ENCODE results near the gene IRF7.

Gene IRF7

GRCh38 chr11:605286-606129, 10.2 kb downstream of the IRF7 start:
- DNase-seq (ENCODE audit: insufficient read length, low spot score) (no peak), FAIRE-seq (no peak)
- TF ChIP-seq POLR2A (IDR thresholded peaks at IDR 0.05; ENCODE audit: low read depth, low read length) (no peak), SPI1 (IDR thresholded peaks at IDR 0.05; ENCODE audit: low read depth, low read length) (no peak), POLR2AphosphoS5 (IDR thresholded peaks at IDR 0.05; ENCODE audit: low read depth, low read length) (no peak), POU2F2 (IDR thresholded peaks at IDR 0.05; ENCODE audit: low read depth, low read length) (no peak), PAX5 (IDR thresholded peaks at IDR 0.05; ENCODE audit: insufficient read depth, low read length, severe bottlenecking) (no peak), TAF1 (IDR thresholded peaks at IDR 0.05; ENCODE audit: low read depth, low read length) (no peak)

GRCh38 chr11:603154-603553, 12.6 kb downstream of the IRF7 start:
- no peak for TF ChIP-seq TAF1 (IDR thresholded peaks at IDR 0.05; ENCODE audit: low read depth, low read length)
- TF ChIP-seq POU2F2 (IDR thresholded peaks at IDR 0.05; ENCODE audit: low read depth, low read length), result no peak
- no peak for TF ChIP-seq PAX5 (IDR thresholded peaks at IDR 0.05; ENCODE audit: insufficient read depth, low read length, severe bottlenecking)
- no peak for TF ChIP-seq SPI1 (IDR thresholded peaks at IDR 0.05; ENCODE audit: low read depth, low read length)
- TF ChIP-seq POLR2AphosphoS5 (IDR thresholded peaks at IDR 0.05; ENCODE audit: low read depth, low read length), result no peak
- no peak for TF ChIP-seq POLR2A (IDR thresholded peaks at IDR 0.05; ENCODE audit: low read depth, low read length)
- DNase-seq (ENCODE audit: insufficient read length, low spot score) (no peak), FAIRE-seq (no peak)

- FAIRE-seq (no peak), DNase-seq (ENCODE audit: insufficient read length, low spot score) (no peak)
- TF ChIP-seq PAX5 (IDR thresholded peaks at IDR 0.05; ENCODE audit: insufficient read depth, low read length, severe bottlenecking), result no peak
- peak; percentile 20; the same call in 1 of the 2 replicates for TF ChIP-seq POLR2AphosphoS5 (IDR thresholded peaks at IDR 0.05; ENCODE audit: low read depth, low read length)
Observed at GRCh38 chr11:601573-602245, 14.0 kb downstream of the IRF7 start.

- FAIRE-seq (no peak), DNase-seq (ENCODE audit: insufficient read length, low spot score) (no peak)
- TF ChIP-seq POLR2AphosphoS5 (IDR thresholded peaks at IDR 0.05; ENCODE audit: low read depth, low read length) (no peak), POU2F2 (IDR thresholded peaks at IDR 0.05; ENCODE audit: low read depth, low read length) (no peak), POLR2A (IDR thresholded peaks at IDR 0.05; ENCODE audit: low read depth, low read length) (no peak), TAF1 (IDR thresholded peaks at IDR 0.05; ENCODE audit: low read depth, low read length) (no peak), SPI1 (IDR thresholded peaks at IDR 0.05; ENCODE audit: low read depth, low read length) (no peak), PAX5 (IDR thresholded peaks at IDR 0.05; ENCODE audit: insufficient read depth, low read length, severe bottlenecking) (no peak)
Observed at GRCh38 chr11:598005-598680, 17.6 kb downstream of the IRF7 start.

GRCh38 chr11:597166-597725, 18.5 kb downstream of the IRF7 start:
- DNase-seq (ENCODE audit: insufficient read length, low spot score) (no peak), FAIRE-seq (no peak)
- TF ChIP-seq TAF1 (IDR thresholded peaks at IDR 0.05; ENCODE audit: low read depth, low read length) (no peak), SPI1 (IDR thresholded peaks at IDR 0.05; ENCODE audit: low read depth, low read length) (no peak), PAX5 (IDR thresholded peaks at IDR 0.05; ENCODE audit: insufficient read depth, low read length, severe bottlenecking) (no peak), POU2F2 (IDR thresholded peaks at IDR 0.05; ENCODE audit: low read depth, low read length) (no peak), POLR2A (IDR thresholded peaks at IDR 0.05; ENCODE audit: low read depth, low read length) (no peak), POLR2AphosphoS5 (IDR thresholded peaks at IDR 0.05; ENCODE audit: low read depth, low read length) (no peak)

- DNase-seq (ENCODE audit: insufficient read length, low spot score) (no peak), FAIRE-seq (no peak)
- TF ChIP-seq TAF1 (IDR thresholded peaks at IDR 0.05; ENCODE audit: low read depth, low read length) (no peak), SPI1 (IDR thresholded peaks at IDR 0.05; ENCODE audit: low read depth, low read length) (no peak), POLR2A (IDR thresholded peaks at IDR 0.05; ENCODE audit: low read depth, low read length) (no peak), PAX5 (IDR thresholded peaks at IDR 0.05; ENCODE audit: insufficient read depth, low read length, severe bottlenecking) (no peak), POLR2AphosphoS5 (IDR thresholded peaks at IDR 0.05; ENCODE audit: low read depth, low read length) (no peak), POU2F2 (IDR thresholded peaks at IDR 0.05; ENCODE audit: low read depth, low read length) (no peak)
Observed at GRCh38 chr11:596374-596773, 19.4 kb downstream of the IRF7 start.

GRCh38 chr11:595400-595799, 20.4 kb downstream of the IRF7 start:
- FAIRE-seq (no peak), DNase-seq (ENCODE audit: insufficient read length, low spot score) (no peak)
- TF ChIP-seq POU2F2 (IDR thresholded peaks at IDR 0.05; ENCODE audit: low read depth, low read length), result no peak
- no peak for TF ChIP-seq SPI1 (IDR thresholded peaks at IDR 0.05; ENCODE audit: low read depth, low read length)
- TF ChIP-seq POLR2A (IDR thresholded peaks at IDR 0.05; ENCODE audit: low read depth, low read length), result no peak
- no peak for TF ChIP-seq PAX5 (IDR thresholded peaks at IDR 0.05; ENCODE audit: insufficient read depth, low read length, severe bottlenecking)
- TF ChIP-seq TAF1 (IDR thresholded peaks at IDR 0.05; ENCODE audit: low read depth, low read length), result no peak
- no peak for TF ChIP-seq POLR2AphosphoS5 (IDR thresholded peaks at IDR 0.05; ENCODE audit: low read depth, low read length)

GRCh38 chr11:593347-593746, 22.4 kb downstream of the IRF7 start:
- FAIRE-seq (no peak), DNase-seq (ENCODE audit: insufficient read length, low spot score) (no peak)
- TF ChIP-seq POLR2AphosphoS5 (IDR thresholded peaks at IDR 0.05; ENCODE audit: low read depth, low read length) (no peak), PAX5 (IDR thresholded peaks at IDR 0.05; ENCODE audit: insufficient read depth, low read length, severe bottlenecking) (no peak), POU2F2 (IDR thresholded peaks at IDR 0.05; ENCODE audit: low read depth, low read length) (no peak), SPI1 (IDR thresholded peaks at IDR 0.05; ENCODE audit: low read depth, low read length) (no peak), TAF1 (IDR thresholded peaks at IDR 0.05; ENCODE audit: low read depth, low read length) (no peak), POLR2A (IDR thresholded peaks at IDR 0.05; ENCODE audit: low read depth, low read length) (no peak)

GRCh38 chr11:592918-593317, 22.8 kb downstream of the IRF7 start:
- TF ChIP-seq SPI1 (IDR thresholded peaks at IDR 0.05; ENCODE audit: low read depth, low read length) (no peak), POLR2AphosphoS5 (IDR thresholded peaks at IDR 0.05; ENCODE audit: low read depth, low read length) (no peak), PAX5 (IDR thresholded peaks at IDR 0.05; ENCODE audit: insufficient read depth, low read length, severe bottlenecking) (no peak), POLR2A (IDR thresholded peaks at IDR 0.05; ENCODE audit: low read depth, low read length) (no peak), TAF1 (IDR thresholded peaks at IDR 0.05; ENCODE audit: low read depth, low read length) (no peak)
- FAIRE-seq (no peak), DNase-seq (ENCODE audit: insufficient read length, low spot score) (no peak)

All from GM12891 (cell line).